ENCODE data around the gene IL13RA1. TPM values are rescaled to one million over a fixed set of nuclear protein-coding genes. Genes with fewer than 3 reads are reported as not detected.
"Not testable (repeated sequence)": the region's sequence is repeated elsewhere in the genome, so short reads cannot be mapped to it uniquely, and the experiment has no call there.

IL13RA1 gene
- total and polyA plus RNA-seq, 7 donors = 33.6 to 57.6 (median 49.9) TPM

GRCh38 chrX:118706681-118707080 lies 20.7 kb upstream of the IL13RA1 start:
- no peaks in the 10 kb centered on the region for H3K27me3 ChIP-seq
- DNase-seq = no peak
- no peak overlapping the region for H3K4me3 ChIP-seq
- no peak overlapping the region for H3K27ac ChIP-seq
- no peaks in the 10 kb centered on the region for H3K36me3 ChIP-seq
- peaks cover 0 to 8% (median 0%) of the 10 kb centered on the region in 4 donors for H3K4me1 ChIP-seq
- 90 to 93% methylated on average over 4 of the region's 4 CpGs for WGBS, 2 donors
- H3K9me3 ChIP-seq = no peaks in the 10 kb centered on the region
- TF ChIP-seq, protein P1, sequence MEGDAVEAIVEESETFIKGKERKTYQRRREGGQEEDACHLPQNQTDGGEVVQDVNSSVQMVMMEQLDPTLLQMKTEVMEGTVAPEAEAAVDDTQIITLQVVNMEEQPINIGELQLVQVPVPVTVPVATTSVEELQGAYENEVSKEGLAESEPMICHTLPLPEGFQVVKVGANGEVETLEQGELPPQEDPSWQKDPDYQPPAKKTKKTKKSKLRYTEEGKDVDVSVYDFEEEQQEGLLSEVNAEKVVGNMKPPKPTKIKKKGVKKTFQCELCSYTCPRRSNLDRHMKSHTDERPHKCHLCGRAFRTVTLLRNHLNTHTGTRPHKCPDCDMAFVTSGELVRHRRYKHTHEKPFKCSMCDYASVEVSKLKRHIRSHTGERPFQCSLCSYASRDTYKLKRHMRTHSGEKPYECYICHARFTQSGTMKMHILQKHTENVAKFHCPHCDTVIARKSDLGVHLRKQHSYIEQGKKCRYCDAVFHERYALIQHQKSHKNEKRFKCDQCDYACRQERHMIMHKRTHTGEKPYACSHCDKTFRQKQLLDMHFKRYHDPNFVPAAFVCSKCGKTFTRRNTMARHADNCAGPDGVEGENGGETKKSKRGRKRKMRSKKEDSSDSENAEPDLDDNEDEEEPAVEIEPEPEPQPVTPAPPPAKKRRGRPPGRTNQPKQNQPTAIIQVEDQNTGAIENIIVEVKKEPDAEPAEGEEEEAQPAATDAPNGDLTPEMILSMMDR (IDR thresholded peaks at IDR 0.05) = no peak
- TF ChIP-seq EP300 (IDR thresholded peaks at IDR 0.05) = no peak
- TF ChIP-seq POLR2A (IDR thresholded peaks at IDR 0.05) = no peak
- TF ChIP-seq POLR2AphosphoS5 (IDR thresholded peaks at IDR 0.05) = no peak
- intact Hi-C loops (cut with DNase I) = no loop called here

- intact Hi-C loops (cut with DNase I) = no loop called here
These were observed 12.9 kb upstream of the IL13RA1 start for GRCh38 chrX:118714521-118714920.

DNA sequence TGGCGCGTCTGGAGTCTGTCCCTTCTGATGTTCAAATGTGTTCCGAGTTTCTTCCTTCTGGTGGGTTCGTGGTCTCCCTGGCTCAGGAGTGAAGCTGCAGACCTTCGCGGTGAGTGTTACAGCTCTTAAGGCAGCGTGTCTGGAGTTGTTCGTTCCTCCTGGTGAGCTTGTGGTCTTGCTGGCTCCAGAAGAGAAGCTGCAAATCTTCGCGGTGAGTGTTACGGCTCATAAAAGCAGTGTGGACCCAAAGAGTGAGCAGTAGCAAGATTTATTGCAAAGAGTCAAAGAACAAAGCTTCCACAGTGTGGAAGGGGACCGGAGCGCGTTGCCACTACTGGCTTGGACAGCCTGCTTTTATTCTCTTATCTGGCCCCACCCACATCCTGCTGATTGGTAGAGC lies 11.5 kb upstream of the IL13RA1 start:
- WGBS, 2 donors = 74 to 94% methylated on average over 14 of the region's 14 CpGs
- H3K4me3 ChIP-seq; intact Hi-C loops (cut with DNase I); H3K4me1 ChIP-seq; H3K27ac ChIP-seq; H3K36me3 ChIP-seq; H3K9me3 ChIP-seq; H3K27me3 ChIP-seq; DNase-seq: not testable (repeated sequence)

More at GRCh38 chrX:118714521-118714920, 12.9 kb upstream of the IL13RA1 start:
- Histone ChIP-seq H3K27me3 (no peaks in the 10 kb centered on the region), H3K9me3 (no peaks in the 10 kb centered on the region), H3K27ac (no peak overlapping the region), H3K36me3 (no peaks in the 10 kb centered on the region), H3K4me3 (no peak overlapping the region), H3K4me1 (no peaks in the 10 kb centered on the region)
- WGBS, 2 donors = 91 to 98% methylated on average over 1 of the region's 1 CpG
- TF ChIP-seq POLR2A (IDR thresholded peaks at IDR 0.05) (no peak), EP300 (IDR thresholded peaks at IDR 0.05) (no peak), POLR2AphosphoS5 (IDR thresholded peaks at IDR 0.05) (no peak)
- TF ChIP-seq, protein P1 (IDR thresholded peaks at IDR 0.05) = no peak
- no peak for DNase-seq

- H3K4me3 ChIP-seq; intact Hi-C loops (cut with DNase I); H3K36me3 ChIP-seq; H3K4me1 ChIP-seq; H3K27me3 ChIP-seq; DNase-seq; H3K9me3 ChIP-seq: not testable (repeated sequence)
- H3K27ac ChIP-seq = peak overlapping the region in 1 of 4 donors; percentile 22
- WGBS, 2 donors = 95 to 97% methylated on average over 28 of the region's 28 CpGs
These were observed 10.6 kb upstream of the IL13RA1 start for GRCh38 chrX:118716833-118717232.

- Histone ChIP-seq H3K36me3 (no peaks in the 10 kb centered on the region), H3K27me3 (no peaks in the 10 kb centered on the region), H3K9me3 (no peaks in the 10 kb centered on the region), H3K27ac (peak overlapping the region in 2 of 4 donors; percentile 27 to 28), H3K4me3 (no peak overlapping the region), H3K4me1 (no peaks in the 10 kb centered on the region)
- DNase-seq = no peak
- TF ChIP-seq EP300 (IDR thresholded peaks at IDR 0.05) (no peak), POLR2A (IDR thresholded peaks at IDR 0.05) (no peak), POLR2AphosphoS5 (IDR thresholded peaks at IDR 0.05) (no peak)
- TF ChIP-seq, protein P1 (IDR thresholded peaks at IDR 0.05) = no peak
- 80 to 91% methylated on average over 13 of the region's 13 CpGs for WGBS, 2 donors
- intact Hi-C loops (cut with DNase I) = no loop called here
These were observed 9.6 kb upstream of the IL13RA1 start for GRCh38 chrX:118717678-118718391.

GRCh38 chrX:118718737-118719136 lies 8.7 kb upstream of the IL13RA1 start:
- Histone ChIP-seq H3K9me3 (no peaks in the 10 kb centered on the region), H3K4me3 (no peak overlapping the region), H3K27me3 (no peaks in the 10 kb centered on the region), H3K27ac (peak overlapping the region in 2 of 4 donors; percentile 27 to 28), H3K36me3 (no peaks in the 10 kb centered on the region), H3K4me1 (no peaks in the 10 kb centered on the region)
- TF ChIP-seq, protein P1 (IDR thresholded peaks at IDR 0.05) = no peak
- no peak for TF ChIP-seq POLR2AphosphoS5 (IDR thresholded peaks at IDR 0.05)
- TF ChIP-seq EP300 (IDR thresholded peaks at IDR 0.05) = no peak
- TF ChIP-seq POLR2A (IDR thresholded peaks at IDR 0.05) = no peak
- intact Hi-C loops (cut with DNase I) = no loop called here
- WGBS, 2 donors = 54 to 63% methylated on average over 2 of the region's 2 CpGs
- no peak for DNase-seq

Measured in sigmoid colon (tissue), 7 donors.